HG02870 (cell line): Measurements from ENCODE around the gene ADH1A.
"Not testable (repeated sequence)": the region's sequence is repeated elsewhere in the genome, so short reads cannot be mapped to it uniquely, and the experiment has no call there.

Source experiments
- ATAC-seq: cut with Tn5 transposase; IDR thresholded peaks from one replicate; pipeline ENCODE4 v1.9.1; 2021; ENCODE audit warnings: mild to moderate bottlenecking, moderate library complexity; ENCODE audit not compliant: unreplicated experiment

The ADH1A gene

DNA sequence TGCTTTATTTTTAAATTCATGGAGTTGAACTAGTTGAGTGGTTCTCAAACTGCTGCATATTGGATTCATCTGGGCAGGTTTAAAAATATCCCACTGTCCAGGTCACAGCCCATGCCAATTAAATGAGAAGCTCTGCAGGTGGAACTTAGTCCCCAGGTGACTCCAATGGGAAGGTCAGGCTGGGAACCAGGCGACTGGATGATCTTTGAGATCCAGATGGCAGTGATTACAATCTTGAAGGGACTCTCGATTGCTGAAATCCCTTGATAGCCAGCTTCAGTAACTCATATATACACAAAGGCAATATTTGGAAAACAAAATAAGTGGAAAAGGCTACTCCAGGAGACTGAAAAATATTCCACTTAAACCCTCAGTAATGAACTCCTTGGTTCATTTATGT is 8.1 kb downstream of the ADH1A start:
- no peak for ATAC-seq

DNA sequence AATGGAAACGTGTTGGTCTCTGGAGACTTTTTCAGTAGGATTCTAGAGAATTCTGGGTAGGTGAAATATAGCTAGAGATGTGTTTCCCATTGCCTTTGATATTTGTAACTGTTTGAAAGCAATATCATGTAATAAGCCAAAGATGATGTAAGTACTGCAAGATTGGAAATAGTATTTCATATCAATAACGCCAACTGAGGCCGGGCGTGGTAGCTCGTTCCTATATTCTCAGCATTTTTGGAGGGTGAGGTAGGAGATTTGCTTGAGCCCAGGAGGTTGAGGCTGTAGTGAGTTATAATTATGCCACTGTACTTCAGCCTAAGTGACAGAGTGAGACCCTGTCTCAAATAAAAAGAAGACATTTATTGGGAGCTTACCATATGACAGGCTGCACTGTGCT is 9.5 kb downstream of the ADH1A start:
- ATAC-seq, result no peak

DNA sequence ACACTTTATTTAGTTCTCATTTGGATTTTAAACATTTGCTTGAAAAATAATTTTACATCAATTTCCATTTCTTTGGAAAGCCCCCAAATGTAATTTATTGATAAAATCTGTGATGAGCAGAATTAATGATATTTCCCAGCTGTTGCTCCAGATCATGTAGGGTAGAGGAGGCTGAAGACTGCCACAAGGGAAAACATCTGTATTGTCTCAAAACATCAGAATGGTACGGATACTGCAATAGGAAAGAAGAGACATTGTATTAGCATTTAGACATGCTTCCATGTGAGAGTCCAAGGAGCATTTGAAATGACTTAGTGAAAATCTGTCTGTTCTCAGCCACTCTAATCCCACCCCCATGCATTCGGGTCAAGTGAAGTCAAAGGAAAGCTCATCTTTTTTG is 14.4 kb downstream of the ADH1A start:
- no peak for ATAC-seq

DNA sequence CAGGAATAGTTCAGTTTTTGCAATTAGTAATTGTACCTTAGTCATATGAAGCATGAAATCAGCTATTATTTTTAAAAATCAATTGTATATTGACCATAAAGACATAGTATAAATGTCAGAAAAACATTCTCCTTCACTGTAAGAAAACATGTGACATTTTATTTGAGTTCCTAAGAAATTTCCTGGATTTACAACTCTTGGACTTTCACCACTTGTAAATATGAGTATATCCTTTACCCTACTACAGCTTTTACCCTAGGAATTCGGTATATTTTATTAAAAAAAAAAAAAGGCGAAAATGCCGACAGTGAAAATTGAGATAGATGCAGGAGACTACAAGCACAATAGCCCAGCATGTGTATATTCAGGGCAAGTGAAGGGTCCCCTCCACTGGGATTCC is 14.9 kb downstream of the ADH1A start:
- ATAC-seq, result no peak

DNA sequence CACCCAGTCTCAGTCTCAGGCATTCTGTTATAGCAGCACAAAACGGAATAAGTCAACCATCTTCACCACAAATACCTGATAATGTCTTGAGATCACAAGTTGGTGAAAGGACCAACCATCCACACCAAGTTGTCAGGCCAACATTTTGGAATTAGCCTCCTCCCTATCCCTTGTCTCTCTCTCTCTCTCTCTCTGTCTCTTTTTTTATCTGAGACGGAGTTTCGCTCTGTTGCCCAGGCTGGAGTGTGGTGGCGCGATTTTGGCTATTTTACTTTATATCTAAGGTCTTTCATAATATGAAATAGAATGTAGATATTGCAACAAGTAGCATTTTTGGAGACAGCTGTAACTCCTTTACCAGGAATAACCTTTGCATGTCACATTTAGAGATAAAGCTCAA is 15.7 kb downstream of the ADH1A start:
- ATAC-seq, result no peak

GRCh38 chr4:99273704-99274103 is 17.1 kb downstream of the ADH1A start:
- ATAC-seq, result no peak

GRCh38 chr4:99264927-99265326 is 25.9 kb downstream of the ADH1A start:
- ATAC-seq, result no peak

DNA sequence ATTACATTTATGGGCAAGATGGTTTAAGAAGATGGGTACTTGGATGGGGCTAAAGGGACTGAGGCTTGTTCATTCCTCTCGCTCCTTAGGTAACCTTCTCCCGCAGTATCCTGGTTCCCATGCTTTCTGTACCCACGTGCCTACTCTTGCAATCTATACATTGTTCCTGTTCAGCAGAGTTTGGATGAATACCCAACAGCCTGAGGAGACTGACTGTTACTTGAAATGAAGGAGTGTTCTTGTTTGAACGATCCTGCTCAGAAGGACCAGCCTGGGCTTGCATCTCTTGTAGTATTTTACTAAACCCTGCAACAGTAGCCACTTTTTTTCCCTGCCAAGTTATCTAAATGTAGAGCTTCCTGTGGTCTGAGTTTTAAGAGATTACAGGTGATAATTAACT is 38.0 kb downstream of the ADH1A start:
- ATAC-seq, result no peak

DNA sequence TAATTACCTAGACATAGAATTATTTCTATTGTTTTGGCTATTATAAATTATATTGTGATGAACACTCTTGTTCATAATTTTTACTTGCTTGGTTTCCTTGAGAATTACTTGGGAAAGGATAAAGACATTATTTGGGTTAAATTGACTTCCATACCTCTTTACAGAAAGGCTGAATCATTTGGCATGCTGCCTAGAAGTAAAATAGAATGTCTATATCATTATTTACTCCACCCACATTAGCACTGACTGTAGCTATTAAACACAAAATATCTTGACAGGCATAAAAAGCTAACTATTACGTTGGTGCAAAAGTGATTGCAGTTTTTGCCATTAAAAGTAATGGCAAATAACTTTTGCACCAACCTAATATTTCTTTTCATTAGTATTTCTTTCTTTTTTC is 42.1 kb downstream of the ADH1A start:
- ATAC-seq, result no peak

GRCh38 chr4:99235955-99236354 is 54.8 kb downstream of the ADH1A start:
- ATAC-seq, result no peak

DNA sequence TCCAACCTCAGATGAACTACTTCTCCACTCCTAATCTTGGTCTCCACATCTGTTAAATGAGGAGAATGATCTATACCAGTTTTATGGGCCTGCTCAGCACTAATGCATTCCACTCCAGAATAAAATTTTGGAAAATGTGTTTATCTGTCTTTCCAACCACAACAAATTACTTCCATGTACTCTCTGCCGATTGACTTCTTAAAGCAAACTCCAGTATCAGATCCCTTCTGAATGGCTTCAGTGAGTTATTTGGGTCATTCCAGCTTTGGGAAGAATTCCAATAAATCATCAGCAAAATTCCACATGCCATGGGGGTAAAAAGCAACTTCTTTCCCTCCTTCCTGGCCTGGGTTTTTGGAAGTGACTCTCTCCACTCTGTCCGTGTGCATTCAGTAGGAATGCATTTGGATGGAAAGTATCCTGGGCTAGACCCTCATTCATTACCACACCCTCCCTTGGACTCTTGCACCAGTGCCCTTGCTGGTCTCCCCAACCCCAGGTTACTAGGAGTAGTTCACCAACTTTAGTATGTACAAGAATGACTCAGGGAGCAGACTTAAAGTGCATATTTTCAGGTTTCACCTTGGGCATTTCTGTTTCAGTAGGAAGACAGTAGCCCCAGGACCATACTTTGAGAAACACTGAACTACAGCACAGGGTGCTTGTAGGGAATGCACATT is 56.3 kb downstream of the ADH1A start:
- ATAC-seq, result no peak

DNA sequence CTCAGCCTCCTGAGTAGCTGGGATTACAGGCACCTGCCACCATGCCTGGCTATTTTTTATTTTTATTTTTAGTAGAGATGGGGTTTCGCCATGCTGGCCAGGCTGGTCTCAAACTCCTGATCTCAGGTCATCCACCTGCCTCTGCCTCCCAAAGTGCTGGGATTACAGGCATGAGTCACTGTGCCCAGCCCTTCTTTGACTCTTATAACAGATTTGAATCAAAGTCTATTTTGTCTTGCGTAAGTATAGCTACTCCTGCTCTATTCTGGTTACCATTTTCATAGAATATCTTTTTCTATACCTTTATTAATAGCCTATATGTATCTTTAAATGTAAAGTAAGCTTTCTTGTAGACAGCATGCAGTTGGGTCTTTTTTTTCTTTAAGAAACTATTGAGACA is 57.4 kb downstream of the ADH1A start:
- not testable (repeated sequence) for ATAC-seq

DNA sequence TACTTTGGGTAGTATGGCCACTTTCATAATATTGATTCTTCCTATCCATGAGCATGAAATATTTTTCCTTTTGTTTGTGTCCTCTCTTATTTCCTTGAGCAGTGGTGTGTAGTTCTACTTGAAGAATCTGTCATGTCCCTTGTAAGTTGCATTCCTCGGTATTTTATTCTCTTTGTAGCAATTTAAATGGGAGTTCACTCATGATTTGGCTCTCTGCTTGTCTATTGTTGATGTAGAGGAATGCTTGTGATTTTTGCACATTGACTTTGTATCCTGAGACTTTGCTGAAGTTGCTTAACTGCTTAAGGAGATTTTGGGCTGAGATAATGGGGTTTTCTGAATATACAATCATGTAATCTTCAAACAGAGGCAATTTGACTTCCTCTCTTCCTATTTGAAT is 62.1 kb downstream of the ADH1A start:
- not testable (repeated sequence) for ATAC-seq

DNA sequence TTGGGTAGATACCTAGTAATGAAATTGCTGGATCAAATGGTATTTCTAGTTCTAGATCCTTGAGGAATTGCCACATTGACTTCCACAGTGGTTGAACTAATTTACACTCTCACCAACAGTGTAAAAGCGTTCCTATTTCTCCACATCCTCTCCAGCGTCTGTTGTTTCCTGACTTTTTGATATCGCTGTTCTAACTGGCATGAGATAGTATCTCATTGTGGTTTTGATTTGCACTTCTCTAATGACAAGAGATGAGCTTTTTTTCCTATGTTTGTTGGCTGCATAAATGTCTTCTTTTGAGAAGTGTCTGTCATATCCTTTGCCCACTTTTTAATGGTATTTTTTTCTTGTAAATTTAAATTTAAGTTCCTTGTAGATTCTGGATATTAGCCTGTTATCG is 63.1 kb downstream of the ADH1A start:
- ATAC-seq, result not testable (repeated sequence)
